Measurements from ENCODE around the gene FRMPD4. TPM values are rescaled to one million over a fixed set of nuclear protein-coding genes. Genes with fewer than 3 reads are reported as not detected.

FRMPD4 gene
- total and polyA plus RNA-seq, 2 experiments from 2014 or later, result 0.60 to 1.5 TPM

DNA sequence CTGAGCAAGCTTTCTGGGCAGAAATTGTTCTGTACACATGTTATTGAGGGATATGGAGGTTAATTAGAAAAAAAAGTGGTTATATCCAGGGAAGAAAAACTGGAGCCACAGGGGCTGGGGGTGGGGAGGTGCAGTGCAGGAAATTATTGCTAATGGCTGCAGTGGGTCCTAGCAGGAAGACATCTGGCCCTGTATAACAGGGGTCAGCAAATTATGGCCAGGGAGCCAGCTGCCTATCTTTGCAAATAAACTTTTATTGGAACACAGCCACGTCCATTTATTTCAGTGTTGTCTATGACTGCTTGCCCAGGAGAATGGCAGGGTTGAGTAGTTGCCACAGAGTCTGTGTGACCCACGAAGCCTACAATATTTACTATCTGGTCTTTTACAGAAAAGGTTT lies 629.6 kb downstream of the FRMPD4 start:
- no peaks in the 10 kb centered on the region for H3K36me3 ChIP-seq
- H3K27ac ChIP-seq, result no peak overlapping the region
- DNase-seq (ENCODE audit: low read depth in 1 of 2, low spot score in 1 of 2), result no peak
- no peaks in the 10 kb centered on the region for H3K9me3 ChIP-seq (ENCODE audit: low read depth)
- H3K4me3 ChIP-seq, result no peak overlapping the region
- TF ChIP-seq CTCF (IDR thresholded peaks at IDR 0.05; ENCODE audit: low read depth, low read length), result no peak
- H3K4me1 ChIP-seq (ENCODE audit: low read depth), result no peaks in the 10 kb centered on the region
- H3K27me3 ChIP-seq, result peaks cover 10% of the 10 kb centered on the region

DNA sequence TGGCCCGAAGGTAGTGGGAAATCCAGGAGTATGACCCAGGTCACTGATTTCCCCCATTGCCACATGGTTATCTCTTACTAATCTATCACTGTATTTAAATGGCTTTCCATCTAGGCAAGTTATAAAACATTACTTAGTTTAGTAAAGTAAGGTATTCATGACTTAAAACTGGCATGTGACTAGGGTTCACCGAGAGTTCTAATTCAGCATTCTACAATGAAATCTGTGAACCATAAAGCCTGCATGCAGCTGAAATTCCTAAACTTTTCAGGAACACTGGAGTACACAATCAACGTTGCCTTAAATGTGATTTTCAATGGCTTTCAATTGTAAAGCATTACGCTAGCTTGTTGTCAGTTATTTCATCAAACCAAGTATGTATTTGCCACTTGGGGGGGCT lies 630.2 kb downstream of the FRMPD4 start:
- DNase-seq (ENCODE audit: low read depth in 1 of 2, low spot score in 1 of 2), result no peak
- Histone ChIP-seq H3K4me3 (no peak overlapping the region), H3K27ac (no peak overlapping the region), H3K36me3 (no peaks in the 10 kb centered on the region), H3K27me3 (peaks cover 10% of the 10 kb centered on the region), H3K9me3 (ENCODE audit: low read depth) (no peaks in the 10 kb centered on the region), H3K4me1 (ENCODE audit: low read depth) (no peaks in the 10 kb centered on the region)
- TF ChIP-seq CTCF (IDR thresholded peaks at IDR 0.05; ENCODE audit: low read depth, low read length), result no peak

- no peaks in the 10 kb centered on the region for H3K4me1 ChIP-seq (ENCODE audit: low read depth)
- H3K27me3 ChIP-seq, result peaks cover 10% of the 10 kb centered on the region
- no peak overlapping the region for H3K27ac ChIP-seq
- DNase-seq (ENCODE audit: low read depth in 1 of 2, low spot score in 1 of 2), result peak; percentile 40 to 41
- no peaks in the 10 kb centered on the region for H3K9me3 ChIP-seq (ENCODE audit: low read depth)
- TF ChIP-seq CTCF (IDR thresholded peaks at IDR 0.05; ENCODE audit: low read depth, low read length), result peak; percentile 43
- no peak overlapping the region for H3K4me3 ChIP-seq
- no peaks in the 10 kb centered on the region for H3K36me3 ChIP-seq
Measured at GRCh38 chrX:12770440-12770839, 632.2 kb downstream of the FRMPD4 start.

- peak; percentile 63 to 65 for DNase-seq (ENCODE audit: low read depth in 1 of 2, low spot score in 1 of 2)
- Histone ChIP-seq H3K27ac (no peak overlapping the region), H3K4me1 (ENCODE audit: low read depth) (no peaks in the 10 kb centered on the region), H3K36me3 (no peaks in the 10 kb centered on the region), H3K27me3 (peaks cover 10% of the 10 kb centered on the region), H3K9me3 (ENCODE audit: low read depth) (no peaks in the 10 kb centered on the region), H3K4me3 (no peak overlapping the region)
- TF ChIP-seq CTCF (IDR thresholded peaks at IDR 0.05; ENCODE audit: low read depth, low read length), result peak; percentile 79
Measured at GRCh38 chrX:12771445-12772069, 633.3 kb downstream of the FRMPD4 start.

All from cardiac muscle cell (in vitro differentiated cells and primary cell).